ENCODE data around the gene HES4.
A peak's percentile ranks its signal among the peaks of the same experiment; 100 is the strongest.
"Not testable (repeated sequence)": the region's sequence is repeated elsewhere in the genome, so short reads cannot be mapped to it uniquely, and the experiment has no call there.

The HES4 gene

GRCh38 chr1:997993-998744 is 1.7 kb downstream of the HES4 start:
- no peak for ATAC-seq

DNA sequence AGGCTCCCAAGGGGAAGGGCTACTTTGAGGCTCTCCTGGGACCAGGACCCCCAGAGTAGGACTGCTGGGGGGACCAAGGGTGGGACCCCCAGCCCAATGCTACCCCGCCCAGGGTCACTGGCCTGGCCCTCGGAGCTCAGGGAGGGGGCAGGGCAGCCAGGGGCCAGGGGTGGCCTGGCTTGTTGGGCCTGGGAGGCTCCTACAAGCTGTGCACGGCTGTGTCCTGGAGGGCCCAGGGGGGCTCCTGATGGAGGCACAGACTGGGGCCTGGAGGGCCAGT is 2.2 kb downstream of the HES4 start:
- no peak for ATAC-seq

DNA sequence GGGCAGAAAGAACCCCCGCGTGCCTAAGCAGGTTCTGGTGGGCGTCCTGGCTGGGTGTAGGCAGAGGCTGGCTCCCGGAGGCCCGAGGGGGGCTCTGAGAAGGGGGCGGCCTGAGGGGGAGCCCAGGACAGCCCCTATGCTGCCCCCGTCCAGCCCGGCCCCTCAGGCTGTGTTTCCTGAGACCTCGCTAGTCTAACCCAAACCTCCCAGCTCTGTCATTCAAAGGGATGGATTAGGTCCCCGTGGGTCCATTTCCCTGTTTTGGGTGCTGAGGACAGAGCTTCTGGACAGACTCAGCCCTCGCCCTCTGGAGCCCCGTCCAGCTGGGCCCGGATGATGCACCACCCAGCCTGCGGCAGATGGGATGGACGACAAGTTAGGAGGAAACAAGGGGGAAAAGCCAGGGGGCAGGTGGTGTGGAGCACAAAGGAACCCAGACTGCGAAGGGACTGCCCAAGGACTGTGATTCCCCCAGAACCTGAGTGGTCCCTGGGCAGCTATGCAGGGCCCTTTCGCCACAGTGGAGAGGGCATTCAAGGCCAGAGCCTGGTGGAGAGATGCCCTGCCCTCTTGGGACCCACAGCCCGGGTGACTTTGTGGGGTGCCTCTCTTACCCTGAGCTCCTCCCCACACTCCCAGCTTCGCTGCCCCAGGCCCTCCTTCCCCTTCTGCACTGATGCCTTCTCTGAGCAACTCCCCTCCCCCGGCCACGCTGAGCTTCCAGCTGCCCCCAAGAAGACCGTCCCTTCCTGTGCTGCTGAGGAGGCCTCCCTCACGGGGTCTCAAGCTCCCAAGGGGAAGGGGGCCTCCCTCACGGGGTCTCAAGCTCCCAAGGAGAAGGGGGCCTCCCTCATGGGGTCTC is 2.8 kb downstream of the HES4 start:
- ATAC-seq = no peak

- no peak for ATAC-seq
These were observed 3.9 kb downstream of the HES4 start for GRCh38 chr1:995665-996633.

- not testable (repeated sequence) for ATAC-seq
These were observed 5.4 kb downstream of the HES4 start for GRCh38 chr1:994546-994945.

DNA sequence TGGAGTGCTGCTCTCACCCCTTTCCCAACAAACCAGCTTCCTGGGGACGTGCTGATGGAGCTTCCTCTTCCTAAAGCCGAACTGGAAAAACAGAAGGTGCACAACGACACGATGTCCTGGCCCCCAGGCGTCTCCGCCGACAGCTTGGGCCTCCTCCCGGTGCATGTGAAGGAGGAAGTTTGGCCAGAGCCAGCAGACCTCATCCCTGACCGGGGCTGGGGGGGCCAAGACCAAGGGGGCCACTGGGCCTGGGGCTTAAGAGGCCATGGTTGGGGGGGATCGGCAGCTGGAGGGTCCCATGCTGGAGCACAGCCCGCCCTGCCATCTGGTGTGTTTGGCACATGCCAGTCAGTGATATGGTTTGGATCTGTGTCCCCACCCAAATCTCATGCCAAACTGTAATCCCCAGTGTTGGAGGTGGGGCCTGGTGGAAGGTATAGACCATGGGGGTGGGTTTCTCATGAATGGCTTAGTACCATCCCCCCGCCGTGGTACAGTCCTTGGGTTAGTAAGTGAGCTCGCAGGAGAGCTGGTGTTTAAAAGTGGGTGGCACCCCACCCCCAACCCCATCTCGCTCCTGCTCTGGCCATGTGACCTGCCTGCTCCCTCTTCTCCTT is 6.4 kb downstream of the HES4 start:
- no peak for ATAC-seq

DNA sequence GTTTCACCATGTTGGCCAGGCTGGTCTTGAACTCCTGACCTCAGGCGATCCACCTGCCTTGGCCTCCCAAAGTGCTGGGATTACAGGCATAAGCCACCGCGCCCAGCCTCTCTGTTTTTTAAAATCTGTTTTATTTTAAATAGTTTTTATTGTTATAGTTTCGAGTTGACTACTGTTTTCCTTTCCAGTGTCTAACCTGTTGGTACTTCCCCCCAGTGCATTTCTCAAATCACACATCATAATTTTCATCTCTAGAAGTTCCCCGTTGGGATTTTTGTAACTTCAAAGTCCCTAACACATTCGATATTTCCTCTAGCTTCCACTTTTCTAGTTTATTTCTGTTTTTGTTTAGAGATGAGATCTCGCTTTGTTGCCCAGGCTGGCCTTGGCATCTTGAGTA is 7.5 kb downstream of the HES4 start:
- ATAC-seq = peak in 1 of 2 donors; percentile 48

DNA sequence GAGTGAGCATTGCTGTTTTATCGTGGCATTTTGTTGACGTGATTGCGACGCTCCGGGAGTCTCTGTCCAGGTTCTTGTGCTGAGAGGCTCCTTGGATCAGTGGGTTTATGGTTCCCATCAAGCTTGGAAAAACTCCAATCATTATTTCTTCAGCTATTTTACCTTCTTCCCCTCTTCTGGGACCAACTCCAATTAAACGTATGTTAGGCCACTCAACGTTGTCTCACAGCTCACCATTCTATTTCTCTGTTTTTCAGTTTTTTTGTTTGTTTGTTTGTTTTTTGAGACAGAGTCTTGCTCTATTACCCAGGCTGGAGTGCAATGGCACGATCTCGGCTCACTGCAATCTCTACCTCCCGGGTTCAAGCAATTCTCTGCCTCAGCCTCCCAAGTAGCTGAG is 8.0 kb downstream of the HES4 start:
- ATAC-seq = no peak

DNA sequence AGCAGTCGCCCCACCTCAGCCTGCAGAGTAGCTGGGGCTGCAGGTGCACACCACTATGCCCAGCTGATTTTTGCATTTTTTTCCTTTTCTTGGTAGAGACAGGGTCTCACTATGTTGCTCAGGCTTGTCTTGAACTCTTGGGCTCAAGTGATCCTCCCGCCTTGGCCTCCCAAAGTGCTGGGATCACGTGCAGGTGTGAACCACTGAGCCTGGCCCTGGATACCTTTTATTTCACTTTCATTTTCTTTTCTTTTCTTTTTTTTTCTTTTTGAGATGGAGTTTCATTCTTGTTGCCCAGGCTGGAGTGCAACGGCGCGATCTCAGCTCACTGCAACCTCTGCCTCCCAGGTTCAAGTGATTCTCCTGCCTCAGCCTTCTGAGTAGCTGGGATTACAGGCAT is 8.6 kb downstream of the HES4 start:
- not testable (repeated sequence) for ATAC-seq

DNA sequence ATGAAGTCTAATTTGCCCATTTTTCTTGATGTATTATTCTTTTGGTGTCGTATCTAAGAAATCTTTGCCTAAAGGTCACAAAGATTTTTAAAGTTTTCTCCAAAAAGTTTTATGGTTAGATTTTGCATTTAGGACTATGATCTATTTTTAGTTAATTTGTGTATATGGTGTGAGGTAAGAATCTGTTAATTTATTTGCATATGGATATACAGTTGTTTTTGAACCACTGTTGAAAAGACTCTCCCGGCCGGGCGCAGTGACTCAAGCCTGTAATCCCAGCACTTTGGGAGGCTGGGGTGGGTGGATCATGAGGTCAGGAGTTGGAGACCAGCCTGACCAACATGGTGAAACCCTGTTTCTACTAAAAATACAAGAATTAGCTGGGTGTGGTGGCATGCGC is 11.8 kb downstream of the HES4 start:
- not testable (repeated sequence) for ATAC-seq

DNA sequence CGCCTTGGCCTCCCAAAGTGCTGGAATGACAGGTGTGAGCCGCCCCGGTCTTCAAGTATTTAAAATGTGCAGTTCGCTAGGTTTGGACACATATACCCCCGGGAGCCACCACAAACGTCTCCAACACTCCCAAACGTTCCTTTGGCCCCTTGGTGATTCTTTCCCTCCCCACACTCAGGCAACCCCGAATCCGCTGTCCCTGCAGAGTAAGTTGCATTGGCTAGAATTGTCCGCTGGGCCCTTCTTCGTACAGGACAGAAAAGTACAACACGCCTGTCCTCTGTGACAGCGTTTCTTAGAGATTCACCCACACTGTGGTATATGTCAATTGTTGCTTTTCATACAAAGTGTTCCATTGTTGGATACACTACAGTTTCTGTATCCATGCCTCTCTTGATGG is 14.8 kb downstream of the HES4 start:
- no peak for ATAC-seq

GRCh38 chr1:984476-984814 is 15.5 kb downstream of the HES4 start:
- no peak for ATAC-seq

- ATAC-seq = peak; percentile 65 to 71
These were observed 16.0 kb downstream of the HES4 start for GRCh38 chr1:983798-984475.

GRCh38 chr1:982765-983436 is 17.0 kb downstream of the HES4 start:
- no peak for ATAC-seq

- no peak for ATAC-seq
These were observed 17.8 kb downstream of the HES4 start, which contains the start of gene PERM1 for GRCh38 chr1:981955-982558. TSS of gene PERM1 (minus strand) at chr1:982093. CDS start at chr1:981029, 1,064 bp downstream.

- no peak for ATAC-seq
These were observed 18.4 kb downstream of the HES4 start for GRCh38 chr1:981491-981954.

DNA sequence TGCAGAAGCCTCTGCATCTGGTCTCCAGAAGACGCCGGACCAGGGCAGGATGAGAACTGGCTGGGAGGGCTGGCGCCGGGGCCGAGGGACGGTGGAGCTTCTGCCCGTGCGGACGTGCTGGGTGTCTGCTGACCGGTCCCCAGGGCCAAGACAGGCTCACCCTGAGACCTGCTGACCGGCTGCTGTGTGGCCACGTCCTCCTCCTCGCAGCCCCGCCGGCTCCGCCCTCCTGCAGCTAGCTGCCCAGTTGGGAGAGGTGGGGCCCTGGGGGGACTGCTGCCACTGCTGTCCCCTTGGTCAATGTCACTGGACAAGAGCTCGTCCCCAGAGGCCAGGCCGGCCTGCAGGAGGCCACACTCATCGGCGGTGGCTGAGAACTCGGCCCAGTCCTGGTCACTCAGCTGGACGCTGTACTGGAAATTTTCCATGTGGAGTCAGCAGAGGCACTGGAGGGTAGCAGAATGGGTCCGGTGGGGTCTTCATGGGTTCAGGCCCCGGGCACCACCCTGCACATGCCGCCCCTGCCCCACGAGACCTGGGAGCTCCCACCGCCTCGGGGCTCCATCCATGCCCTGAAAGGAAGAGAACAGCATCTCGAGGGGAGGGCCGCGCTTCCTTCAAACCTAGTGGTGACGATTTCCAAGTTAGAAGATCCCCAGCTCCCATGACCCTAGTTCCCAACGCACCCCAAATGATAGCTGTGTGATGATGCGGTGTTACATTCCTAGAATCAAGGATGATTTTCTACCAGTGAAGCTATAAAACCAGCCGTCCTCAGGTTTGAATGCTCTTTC is 19.1 kb downstream of the HES4 start:
- no peak for ATAC-seq

- ATAC-seq = no peak
These were observed 19.7 kb downstream of the HES4 start for GRCh38 chr1:980137-980571.

- no peak for ATAC-seq
These were observed 20.2 kb downstream of the HES4 start for GRCh38 chr1:979744-980072.

Measured in activated CD4-positive, CD25-positive, alpha-beta regulatory T cell treated with anti-CD3 and anti-CD28 coated beads, Interleukin-2, amount 50 U/mL, for 24 hours (primary cell).